ENCODE data around the gene HMX1.

DNA sequence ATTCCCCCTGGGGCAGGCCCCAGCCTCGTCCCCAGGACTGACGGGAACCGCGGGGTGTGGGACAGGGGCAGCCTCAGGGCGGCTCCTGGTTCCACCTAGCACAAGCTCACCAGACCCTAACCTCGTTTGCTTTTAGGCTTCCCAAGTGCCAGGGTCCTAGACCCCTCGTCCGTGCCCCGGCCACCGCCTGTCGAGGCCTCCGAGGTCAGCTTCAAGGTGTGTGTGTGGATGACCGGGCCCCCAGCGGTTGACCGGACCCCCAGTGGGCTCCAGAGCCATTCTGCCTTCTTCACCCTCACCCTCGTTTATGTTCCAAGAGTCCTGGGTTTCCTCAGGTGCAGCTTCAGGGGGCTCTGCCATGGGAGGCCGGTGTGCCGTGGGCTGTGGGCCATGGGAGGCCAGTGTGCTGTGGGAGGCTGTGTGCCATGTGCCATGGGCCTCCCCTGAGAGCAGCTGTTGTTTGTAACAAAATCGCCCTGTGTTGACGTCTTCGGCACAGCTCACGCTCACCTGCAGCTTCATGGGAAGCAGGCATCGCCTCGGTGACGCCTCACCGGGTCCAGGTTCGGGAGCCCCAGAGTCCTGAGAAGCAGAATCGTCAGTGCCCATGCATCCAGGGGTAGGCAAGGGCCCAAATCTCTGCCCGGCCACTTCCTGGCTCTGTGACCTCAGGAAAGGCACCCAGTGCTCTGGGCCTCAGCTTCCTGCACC is 43.0 kb upstream of the HMX1 start:
- TF ChIP-seq, protein P1, sequence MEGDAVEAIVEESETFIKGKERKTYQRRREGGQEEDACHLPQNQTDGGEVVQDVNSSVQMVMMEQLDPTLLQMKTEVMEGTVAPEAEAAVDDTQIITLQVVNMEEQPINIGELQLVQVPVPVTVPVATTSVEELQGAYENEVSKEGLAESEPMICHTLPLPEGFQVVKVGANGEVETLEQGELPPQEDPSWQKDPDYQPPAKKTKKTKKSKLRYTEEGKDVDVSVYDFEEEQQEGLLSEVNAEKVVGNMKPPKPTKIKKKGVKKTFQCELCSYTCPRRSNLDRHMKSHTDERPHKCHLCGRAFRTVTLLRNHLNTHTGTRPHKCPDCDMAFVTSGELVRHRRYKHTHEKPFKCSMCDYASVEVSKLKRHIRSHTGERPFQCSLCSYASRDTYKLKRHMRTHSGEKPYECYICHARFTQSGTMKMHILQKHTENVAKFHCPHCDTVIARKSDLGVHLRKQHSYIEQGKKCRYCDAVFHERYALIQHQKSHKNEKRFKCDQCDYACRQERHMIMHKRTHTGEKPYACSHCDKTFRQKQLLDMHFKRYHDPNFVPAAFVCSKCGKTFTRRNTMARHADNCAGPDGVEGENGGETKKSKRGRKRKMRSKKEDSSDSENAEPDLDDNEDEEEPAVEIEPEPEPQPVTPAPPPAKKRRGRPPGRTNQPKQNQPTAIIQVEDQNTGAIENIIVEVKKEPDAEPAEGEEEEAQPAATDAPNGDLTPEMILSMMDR (IDR thresholded peaks at IDR 0.05) = no peak
- no peak for TF ChIP-seq POLR2A (IDR thresholded peaks at IDR 0.05)
